GM12872 (cell line): ENCODE results near the gene VWA1.

Source experiments
- CTCF ChIP-seq: IDR thresholded peaks from 3 replicates; pipeline ENCODE4 v1.5.1; 2011; ENCODE audit warnings: low read depth, mild to moderate bottlenecking, low read length, moderate library complexity; ENCODE audit not compliant: insufficient read depth

Gene VWA1

GRCh38 chr1:1425753-1426495 is 9.6 kb upstream of the VWA1 start:
- no peak for TF ChIP-seq CTCF

- TF ChIP-seq CTCF, result no peak
Observed at GRCh38 chr1:1426496-1427105, 8.9 kb upstream of the VWA1 start.

- no peak for TF ChIP-seq CTCF
Observed at GRCh38 chr1:1427106-1427819, 8.2 kb upstream of the VWA1 start.

- TF ChIP-seq CTCF, result no peak
Observed at GRCh38 chr1:1427820-1428148, 7.7 kb upstream of the VWA1 start.

- TF ChIP-seq CTCF, result no peak
Observed at GRCh38 chr1:1428174-1428573, 7.3 kb upstream of the VWA1 start.

GRCh38 chr1:1429671-1430073 is 5.8 kb upstream of the VWA1 start:
- TF ChIP-seq CTCF, result no peak

GRCh38 chr1:1430114-1430982 is 5.1 kb upstream of the VWA1 start:
- no peak for TF ChIP-seq CTCF
